ENCODE measurements around the gene LRFN2. TPM values are rescaled to one million over a fixed set of nuclear protein-coding genes. Genes with fewer than 3 reads are reported as not detected.
A peak's percentile ranks its signal among the peaks of the same experiment; 100 is the strongest.

The LRFN2 gene
- polyA plus RNA-seq, 1 donor from 2014 or later, result not detected

DNA sequence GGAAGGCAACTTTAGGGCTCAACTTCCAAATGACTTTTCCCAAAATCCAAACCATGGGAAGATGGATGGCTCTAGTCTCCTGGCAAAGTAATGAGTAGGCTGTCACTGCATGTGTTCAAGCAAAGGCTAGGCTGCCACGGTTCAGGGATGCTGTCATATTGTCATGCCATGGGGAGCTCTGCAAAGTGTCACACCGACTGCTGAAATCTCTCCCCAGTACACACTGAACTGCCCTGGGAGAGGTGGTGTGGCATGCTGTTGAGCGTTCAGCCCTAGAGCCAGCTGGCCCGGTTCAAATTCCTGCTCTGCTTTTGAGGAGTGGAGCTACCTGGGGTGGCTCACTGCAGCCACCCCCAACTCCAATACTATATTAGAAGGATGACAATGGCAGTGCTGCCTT lies 115.9 kb downstream of the LRFN2 start:
- H3K4me1 Mint-ChIP-seq, result no peaks in the 10 kb centered on the region
- H3K27me3 Mint-ChIP-seq, result peaks cover 3% of the 10 kb centered on the region
- H3K9me3 Mint-ChIP-seq, result no peaks in the 10 kb centered on the region
- no peak overlapping the region for H3K4me3 Mint-ChIP-seq
- H3K36me3 Mint-ChIP-seq, result no peaks in the 10 kb centered on the region
- peak overlapping the region in 1 of 3 donors; percentile 16 for H3K27ac Mint-ChIP-seq

DNA sequence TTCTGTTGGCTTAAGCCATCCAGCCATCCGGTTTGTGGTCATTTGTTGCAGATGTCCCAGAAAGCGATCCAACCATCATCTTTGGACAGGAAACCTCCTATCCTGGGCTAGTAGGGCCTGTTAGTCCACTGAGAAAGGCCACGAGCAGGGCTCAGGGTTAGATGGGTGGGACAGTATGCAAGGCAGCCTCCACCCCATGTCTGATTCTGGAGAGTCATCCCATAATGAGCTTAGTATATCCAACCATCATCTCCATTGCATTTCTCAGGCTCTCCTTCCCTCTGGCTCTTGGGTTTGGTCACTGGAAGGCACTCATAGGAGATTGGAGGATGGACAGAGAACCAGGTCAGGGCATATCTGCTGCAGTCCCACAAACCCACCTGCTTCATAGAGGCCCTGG lies 117.8 kb downstream of the LRFN2 start:
- no peak overlapping the region for H3K27ac Mint-ChIP-seq
- no peaks in the 10 kb centered on the region for H3K4me1 Mint-ChIP-seq
- H3K27me3 Mint-ChIP-seq, result peaks cover 7% of the 10 kb centered on the region
- H3K36me3 Mint-ChIP-seq, result no peaks in the 10 kb centered on the region
- no peaks in the 10 kb centered on the region for H3K9me3 Mint-ChIP-seq
- H3K4me3 Mint-ChIP-seq, result no peak overlapping the region

DNA sequence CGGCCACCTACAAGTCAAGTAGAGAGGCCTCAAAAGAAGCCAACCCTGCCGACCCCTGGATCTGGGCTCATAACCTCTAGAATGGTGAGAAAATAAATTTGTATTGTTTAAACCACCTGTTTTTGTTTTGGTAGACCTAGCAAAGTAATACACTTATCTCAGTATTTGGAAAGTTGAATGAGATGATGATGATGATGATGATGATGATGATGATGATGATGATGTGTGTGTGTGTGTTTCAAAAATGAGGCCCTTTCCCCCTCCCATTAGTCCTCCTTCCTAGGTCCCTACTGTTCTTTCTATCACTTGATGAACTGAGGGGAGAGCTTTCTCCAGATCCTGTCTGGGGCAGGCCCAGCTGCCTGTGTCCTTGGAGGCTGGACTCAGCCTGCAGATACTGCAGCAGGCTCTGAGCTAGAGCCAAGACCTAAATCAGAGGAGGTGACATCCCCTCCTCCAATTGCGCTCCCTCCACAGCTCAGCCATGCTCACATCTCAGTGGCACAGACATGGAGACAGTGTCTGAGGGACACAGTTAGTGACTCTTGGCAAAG lies 120.1 kb downstream of the LRFN2 start:
- Mint-ChIP-seq H3K4me3 (peak overlapping the region in 1 of 4 donors; percentile 5), H3K9me3 (no peaks in the 10 kb centered on the region), H3K4me1 (no peaks in the 10 kb centered on the region), H3K36me3 (no peaks in the 10 kb centered on the region), H3K27ac (no peak overlapping the region), H3K27me3 (peaks cover 7% of the 10 kb centered on the region)

DNA sequence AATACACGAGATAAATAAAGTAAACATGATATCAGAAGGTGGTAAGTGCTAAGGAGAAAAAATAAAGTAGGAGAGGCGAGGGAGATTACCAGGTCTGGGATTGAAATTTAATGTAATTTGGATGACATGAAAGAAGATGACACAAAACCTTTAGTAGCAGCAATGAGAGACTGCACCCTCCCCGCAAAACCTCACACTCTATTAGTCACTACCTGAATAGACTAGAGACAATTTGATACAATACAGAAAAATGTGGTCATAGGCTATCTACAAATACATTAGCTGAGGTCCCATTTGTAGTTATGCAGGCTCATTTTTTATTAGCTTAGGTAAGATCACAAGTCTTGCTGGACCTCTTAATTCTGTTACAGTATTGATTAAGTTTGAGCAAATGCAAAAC lies 125.5 kb downstream of the LRFN2 start:
- Mint-ChIP-seq H3K9me3 (no peaks in the 10 kb centered on the region), H3K36me3 (no peaks in the 10 kb centered on the region), H3K27ac (no peak overlapping the region), H3K27me3 (peaks cover 5% of the 10 kb centered on the region), H3K4me1 (no peaks in the 10 kb centered on the region), H3K4me3 (no peak overlapping the region)

DNA sequence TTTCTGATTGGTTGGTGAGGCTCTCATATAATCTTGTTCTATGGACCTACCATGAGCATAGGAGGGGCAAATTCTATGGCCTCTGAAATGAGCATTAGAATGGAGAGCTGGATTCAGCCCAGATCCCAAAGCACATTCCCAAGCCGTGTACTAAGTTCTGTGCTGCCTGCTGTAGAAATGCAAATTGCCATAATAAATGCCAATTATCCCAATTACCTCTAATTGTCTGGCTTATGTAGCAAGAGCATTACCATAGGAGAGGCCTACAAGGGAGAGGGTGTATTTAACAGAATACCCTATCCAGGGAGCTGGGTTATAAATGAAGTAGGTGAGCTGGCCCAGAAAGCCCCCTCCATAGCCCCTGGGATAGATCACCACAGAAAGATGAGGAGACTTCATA lies 126.8 kb downstream of the LRFN2 start:
- Mint-ChIP-seq H3K4me3 (no peak overlapping the region), H3K9me3 (no peaks in the 10 kb centered on the region), H3K27ac (no peak overlapping the region), H3K36me3 (no peaks in the 10 kb centered on the region), H3K4me1 (no peaks in the 10 kb centered on the region), H3K27me3 (no peaks in the 10 kb centered on the region)

DNA sequence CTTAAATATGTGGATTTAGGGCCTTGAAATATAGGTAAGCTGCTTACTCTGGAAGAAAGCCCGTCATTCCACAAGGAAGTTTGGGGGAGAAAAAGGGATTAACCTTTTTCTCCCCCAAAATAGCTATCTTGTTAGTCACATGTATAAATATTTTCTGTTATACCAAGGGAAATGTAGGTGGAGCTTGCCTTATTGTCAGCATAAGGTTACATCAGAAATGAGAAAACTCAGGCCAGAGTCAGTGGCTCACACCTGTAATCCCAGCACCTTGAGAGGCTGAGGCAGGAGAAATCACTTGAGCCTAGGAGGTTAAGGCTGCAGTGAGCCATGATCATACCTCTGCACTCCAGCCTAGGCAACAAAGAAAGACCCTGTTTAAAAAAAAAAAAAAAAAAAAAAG lies 129.9 kb downstream of the LRFN2 start:
- Mint-ChIP-seq H3K27me3 (peaks cover 7% of the 10 kb centered on the region), H3K36me3 (no peaks in the 10 kb centered on the region), H3K27ac (no peak overlapping the region), H3K9me3 (no peaks in the 10 kb centered on the region), H3K4me1 (no peaks in the 10 kb centered on the region), H3K4me3 (no peak overlapping the region)

DNA sequence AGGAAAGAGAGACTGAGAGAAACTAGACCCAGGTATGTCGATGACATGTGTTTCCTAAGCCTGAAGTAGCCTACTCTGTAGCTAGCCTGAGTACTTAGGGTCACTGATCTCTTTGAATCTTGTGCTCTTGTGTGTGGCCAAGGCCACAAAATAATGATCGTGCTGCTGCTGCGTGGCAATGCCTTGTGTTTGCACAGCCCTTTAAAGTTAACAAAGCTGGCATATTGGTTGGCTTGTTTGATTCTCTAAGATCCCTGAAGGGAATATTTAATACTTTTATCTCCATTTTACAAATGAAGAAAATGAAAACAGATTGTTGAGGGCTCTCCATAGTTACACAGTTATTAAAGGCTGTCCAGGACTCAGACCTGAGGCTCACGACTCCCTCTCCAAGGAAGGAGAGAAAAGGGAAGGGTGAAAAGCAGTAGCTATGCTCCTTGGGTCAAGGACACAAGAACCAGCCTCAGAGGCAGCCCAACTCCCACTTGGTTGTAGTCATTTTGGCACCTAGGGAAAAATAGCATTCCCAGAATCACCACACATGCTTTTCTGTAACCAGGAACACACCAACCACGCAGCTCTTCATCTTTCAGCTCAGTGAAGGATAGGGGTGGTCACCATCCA lies 130.7 kb downstream of the LRFN2 start:
- H3K27me3 Mint-ChIP-seq, result peaks cover 7% of the 10 kb centered on the region
- no peak overlapping the region for H3K4me3 Mint-ChIP-seq
- H3K36me3 Mint-ChIP-seq, result no peaks in the 10 kb centered on the region
- no peak overlapping the region for H3K27ac Mint-ChIP-seq
- no peaks in the 10 kb centered on the region for H3K4me1 Mint-ChIP-seq
- H3K9me3 Mint-ChIP-seq, result no peaks in the 10 kb centered on the region

DNA sequence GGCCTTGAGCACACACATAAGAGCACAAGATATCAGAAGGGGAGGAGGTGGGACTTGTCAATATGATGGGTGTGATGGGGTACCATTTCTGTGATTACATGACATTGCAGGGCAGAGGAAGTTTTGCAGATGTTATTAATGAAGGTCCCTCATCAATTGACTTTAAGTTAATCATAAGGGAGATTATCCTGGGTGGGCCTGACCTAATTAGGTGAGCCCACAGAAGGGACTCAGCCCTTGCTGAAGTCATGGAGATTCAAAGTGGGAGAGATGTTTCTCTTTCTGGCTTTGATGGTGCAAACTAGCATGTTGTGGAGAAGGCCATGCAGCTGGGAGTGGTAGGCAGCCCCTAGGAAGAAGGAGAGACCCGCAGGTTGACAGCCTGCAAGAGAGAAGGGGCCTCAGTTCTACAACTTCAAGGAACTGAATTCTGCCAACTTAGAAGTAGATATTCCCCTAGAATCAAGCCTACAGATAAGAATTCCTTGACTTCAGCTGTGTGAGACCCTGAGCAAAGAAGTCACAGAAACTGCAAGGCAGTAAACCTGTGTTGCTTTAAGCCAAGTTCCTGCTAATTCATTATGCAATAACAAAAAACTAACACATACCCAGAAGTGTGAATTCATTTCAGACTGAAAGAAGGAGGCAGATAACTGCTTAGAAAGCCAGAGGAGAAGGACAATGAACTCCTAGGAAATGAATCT lies 131.3 kb downstream of the LRFN2 start:
- peaks cover 7% of the 10 kb centered on the region for H3K27me3 Mint-ChIP-seq
- H3K36me3 Mint-ChIP-seq, result no peaks in the 10 kb centered on the region
- no peaks in the 10 kb centered on the region for H3K9me3 Mint-ChIP-seq
- no peak overlapping the region for H3K4me3 Mint-ChIP-seq
- H3K27ac Mint-ChIP-seq, result no peak overlapping the region
- no peaks in the 10 kb centered on the region for H3K4me1 Mint-ChIP-seq

DNA sequence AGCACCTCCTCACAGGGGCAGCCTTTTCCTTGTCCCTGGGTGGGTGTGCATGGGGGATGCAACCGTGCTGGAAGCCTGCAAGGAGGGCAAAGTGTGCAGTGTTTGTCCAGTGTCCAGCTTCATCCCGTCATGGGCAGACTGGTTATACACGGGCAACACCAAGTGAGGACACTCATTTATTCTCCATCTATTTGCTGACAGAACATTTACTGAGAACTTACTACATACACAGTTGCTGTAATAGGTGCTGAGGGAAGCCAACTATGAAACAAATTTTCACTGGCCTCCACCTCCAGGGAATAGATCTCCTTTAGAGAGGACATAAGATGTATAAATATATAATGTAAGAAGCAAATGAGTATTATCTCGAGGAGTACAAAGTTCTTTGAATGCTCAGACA lies 136.7 kb downstream of the LRFN2 start:
- H3K9me3 Mint-ChIP-seq, result no peaks in the 10 kb centered on the region
- H3K27ac Mint-ChIP-seq, result no peak overlapping the region
- H3K4me1 Mint-ChIP-seq, result no peaks in the 10 kb centered on the region
- peaks cover 2% of the 10 kb centered on the region for H3K36me3 Mint-ChIP-seq
- H3K4me3 Mint-ChIP-seq, result no peak overlapping the region
- peaks cover 9% of the 10 kb centered on the region for H3K27me3 Mint-ChIP-seq

DNA sequence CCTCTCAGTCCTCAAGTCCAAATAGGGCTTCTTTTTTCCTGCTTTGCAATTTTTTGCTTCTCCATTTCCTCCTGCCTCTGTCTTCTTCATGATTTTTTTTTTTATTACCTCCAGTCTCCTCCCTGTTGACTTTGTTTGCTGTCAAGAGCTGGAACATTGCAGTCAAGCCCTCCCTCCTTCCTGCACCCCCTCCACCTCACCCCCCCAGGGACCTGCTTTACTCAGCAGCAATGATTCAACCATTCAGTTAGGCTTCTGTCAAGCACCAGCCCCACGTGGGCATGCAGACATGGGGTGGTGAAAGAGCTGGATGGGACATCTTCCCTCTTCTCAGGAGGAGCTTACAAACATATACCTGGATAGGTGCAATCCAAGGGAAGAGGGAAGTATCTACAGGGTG lies 142.4 kb downstream of the LRFN2 start:
- Mint-ChIP-seq H3K9me3 (no peaks in the 10 kb centered on the region), H3K4me1 (no peaks in the 10 kb centered on the region), H3K4me3 (no peak overlapping the region), H3K27me3 (peaks cover 2% of the 10 kb centered on the region), H3K27ac (no peak overlapping the region), H3K36me3 (peaks cover 3% of the 10 kb centered on the region)

DNA sequence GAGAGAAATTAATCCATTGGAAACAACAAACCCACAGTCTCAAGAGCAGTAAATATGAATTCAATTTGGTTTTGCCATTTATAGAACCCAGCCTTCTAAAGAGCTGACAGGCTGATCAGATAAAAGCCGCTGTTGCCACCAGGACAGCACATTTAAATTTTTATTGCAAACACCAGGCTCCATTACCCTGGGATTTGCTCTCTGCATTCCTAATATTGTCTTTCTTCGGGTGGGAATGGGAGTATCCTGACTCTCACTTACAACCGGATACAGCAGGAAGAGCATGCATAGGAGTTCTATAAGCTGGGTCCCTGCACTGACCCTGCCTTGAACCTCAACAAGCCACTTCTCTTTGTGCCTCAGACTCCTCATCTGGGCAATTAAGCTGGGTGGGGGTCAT lies 142.9 kb downstream of the LRFN2 start:
- Mint-ChIP-seq H3K4me1 (no peaks in the 10 kb centered on the region), H3K36me3 (peaks cover 3% of the 10 kb centered on the region), H3K27ac (no peak overlapping the region), H3K9me3 (no peaks in the 10 kb centered on the region), H3K4me3 (no peak overlapping the region), H3K27me3 (peaks cover 2% of the 10 kb centered on the region)

DNA sequence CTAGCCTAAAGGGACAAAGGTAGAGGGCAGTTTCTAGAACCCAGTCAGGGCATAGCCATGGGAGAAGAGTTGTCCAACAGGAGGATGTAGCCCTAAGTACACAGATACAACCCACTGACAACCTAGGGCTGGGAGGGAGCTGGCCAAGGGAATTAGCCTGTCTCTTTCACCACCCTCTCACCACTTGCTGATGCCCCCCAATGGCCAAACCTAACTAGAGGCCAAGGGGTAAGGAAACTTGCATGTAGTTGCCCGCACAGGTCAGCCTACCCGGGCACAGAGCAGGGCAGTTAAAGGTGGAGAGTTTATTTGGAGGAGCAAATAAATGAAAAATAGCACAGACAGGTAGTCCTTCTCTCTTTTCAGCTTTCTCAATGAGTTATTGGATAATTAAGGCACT lies 143.3 kb downstream of the LRFN2 start:
- Mint-ChIP-seq H3K27me3 (peaks cover 2% of the 10 kb centered on the region), H3K27ac (no peak overlapping the region)

DNA sequence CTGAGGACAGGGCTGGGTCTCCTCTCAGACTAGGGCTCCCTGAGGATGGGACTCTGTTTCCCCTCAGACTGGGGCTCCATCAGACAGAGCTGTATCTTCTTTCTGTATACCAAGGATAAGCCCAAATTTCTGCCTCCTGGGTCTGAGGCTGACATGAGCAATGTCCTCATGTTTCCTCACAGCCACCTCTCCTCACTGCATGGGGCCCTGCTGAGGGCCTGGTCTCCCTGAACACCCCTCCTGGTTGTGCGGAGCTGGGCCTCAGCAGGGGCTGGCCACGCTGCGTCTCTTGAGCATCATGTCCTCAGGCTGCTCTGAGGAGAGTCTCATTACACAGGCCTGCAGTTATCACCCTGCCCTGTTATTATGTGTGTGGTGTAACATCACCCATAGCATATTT lies 144.6 kb downstream of the LRFN2 start:
- Mint-ChIP-seq H3K27me3 (peaks cover 2% of the 10 kb centered on the region), H3K4me1 (no peaks in the 10 kb centered on the region), H3K36me3 (peaks cover 3% of the 10 kb centered on the region), H3K27ac (no peak overlapping the region), H3K9me3 (no peaks in the 10 kb centered on the region), H3K4me3 (no peak overlapping the region)

More for the DNA sequence above, 143.3 kb downstream of the LRFN2 start:
- Mint-ChIP-seq H3K9me3 (no peaks in the 10 kb centered on the region), H3K4me1 (no peaks in the 10 kb centered on the region), H3K36me3 (peaks cover 3% of the 10 kb centered on the region), H3K4me3 (no peak overlapping the region)

DNA sequence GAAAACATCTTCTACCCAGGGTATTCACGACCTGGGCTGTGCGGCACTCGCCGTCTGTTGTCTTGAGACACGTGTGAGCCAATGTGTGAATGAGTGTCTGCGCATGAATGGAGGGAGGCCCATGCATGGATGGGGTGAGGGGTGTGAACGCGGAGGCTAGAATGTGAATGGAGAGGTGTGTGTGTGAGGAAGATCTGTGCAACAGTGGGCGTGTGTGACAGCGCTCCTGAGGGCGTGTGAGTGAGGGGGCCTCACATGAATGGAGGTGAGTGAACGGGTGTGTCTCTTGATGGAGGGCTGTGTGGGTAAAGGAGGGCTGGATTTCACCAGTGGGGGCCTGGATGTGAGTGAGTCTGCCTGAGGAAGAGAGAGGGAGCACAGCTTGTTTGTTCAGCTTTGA lies 146.0 kb downstream of the LRFN2 start:
- H3K9me3 Mint-ChIP-seq, result no peaks in the 10 kb centered on the region
- no peaks in the 10 kb centered on the region for H3K4me1 Mint-ChIP-seq
- H3K36me3 Mint-ChIP-seq, result peaks cover 1% of the 10 kb centered on the region
- H3K4me3 Mint-ChIP-seq, result no peak overlapping the region
- no peak overlapping the region for H3K27ac Mint-ChIP-seq
- H3K27me3 Mint-ChIP-seq, result peaks cover 3% of the 10 kb centered on the region

DNA sequence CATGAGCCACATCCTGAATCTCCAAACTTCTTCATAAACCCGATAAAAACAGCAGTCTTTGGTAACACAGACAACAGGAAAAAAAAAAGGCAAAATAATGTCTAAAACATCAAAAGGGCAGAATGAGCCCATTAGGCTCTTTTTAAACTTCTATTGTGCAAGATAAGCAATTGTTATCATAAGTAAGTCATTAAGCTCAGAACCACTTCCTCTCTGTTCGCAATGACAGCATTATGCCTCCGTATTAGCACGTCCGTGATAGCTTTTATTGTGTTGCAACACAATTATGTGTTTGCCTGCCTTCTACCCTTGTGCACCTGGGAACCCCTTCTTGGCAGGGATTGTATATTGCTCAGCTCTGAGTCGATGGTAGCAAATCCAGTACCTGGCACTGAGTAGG lies 147.1 kb downstream of the LRFN2 start:
- H3K4me1 Mint-ChIP-seq, result no peaks in the 10 kb centered on the region
- peaks cover 3% of the 10 kb centered on the region for H3K27me3 Mint-ChIP-seq
- no peak overlapping the region for H3K27ac Mint-ChIP-seq
- H3K36me3 Mint-ChIP-seq, result peaks cover 1% of the 10 kb centered on the region
- no peak overlapping the region for H3K4me3 Mint-ChIP-seq
- H3K9me3 Mint-ChIP-seq, result no peaks in the 10 kb centered on the region

All from IgD-negative memory B cell (primary cell).